Activated naive CD4-positive, alpha-beta T cell treated with anti-CD3 and anti-CD28 coated beads, Interleukin-2, amount 50 U/mL, for 24 hours (primary cell): ENCODE measurements around the gene AUTS2.

Source experiments
- H3K27ac Mint-ChIP-seq: one replicate; pipeline ENCODE4 v1.8.0; 2021; ENCODE audit warnings: mild to moderate bottlenecking, mixed read lengths
- H3K27me3 Mint-ChIP-seq: one replicate; pipeline ENCODE4 v1.8.0; 2021; ENCODE audit warnings: mixed read lengths
- H3K36me3 Mint-ChIP-seq: one replicate; pipeline ENCODE4 v1.8.0; 2021; ENCODE audit warnings: mixed read lengths
- H3K4me1 Mint-ChIP-seq: one replicate; pipeline ENCODE4 v1.8.0; 2021; ENCODE audit warnings: mixed read lengths
- H3K4me3 Mint-ChIP-seq: one replicate; pipeline ENCODE4 v1.8.0; 2021; ENCODE audit warnings: mild to moderate bottlenecking, mixed read lengths
- H3K9me3 Mint-ChIP-seq: one replicate; pipeline ENCODE4 v1.8.0; 2021; ENCODE audit warnings: mixed read lengths

Gene AUTS2

GRCh38 chr7:69753981-69754380 is 155.7 kb downstream of the AUTS2 start:
- H3K4me1 Mint-ChIP-seq, result no peaks in the 10 kb centered on the region
- H3K27ac Mint-ChIP-seq, result no peak overlapping the region
- no peaks in the 10 kb centered on the region for H3K36me3 Mint-ChIP-seq
- no peaks in the 10 kb centered on the region for H3K9me3 Mint-ChIP-seq
- H3K4me3 Mint-ChIP-seq, result no peak overlapping the region
- no peaks in the 10 kb centered on the region for H3K27me3 Mint-ChIP-seq

- Mint-ChIP-seq H3K27me3 (no peaks in the 10 kb centered on the region), H3K4me1 (no peaks in the 10 kb centered on the region), H3K9me3 (no peaks in the 10 kb centered on the region)
Observed at GRCh38 chr7:69754476-69754875, 156.2 kb downstream of the AUTS2 start.

GRCh38 chr7:69756235-69756634 is 158.0 kb downstream of the AUTS2 start:
- Mint-ChIP-seq H3K4me1 (no peaks in the 10 kb centered on the region), H3K27me3 (no peaks in the 10 kb centered on the region), H3K27ac (no peak overlapping the region), H3K36me3 (no peaks in the 10 kb centered on the region), H3K4me3 (no peak overlapping the region), H3K9me3 (no peaks in the 10 kb centered on the region)

More at GRCh38 chr7:69754476-69754875, 156.2 kb downstream of the AUTS2 start:
- Mint-ChIP-seq H3K36me3 (no peaks in the 10 kb centered on the region), H3K27ac (no peak overlapping the region), H3K4me3 (no peak overlapping the region)

- no peaks in the 10 kb centered on the region for H3K9me3 Mint-ChIP-seq
- no peak overlapping the region for H3K4me3 Mint-ChIP-seq
- H3K27ac Mint-ChIP-seq, result no peak overlapping the region
- H3K4me1 Mint-ChIP-seq, result no peaks in the 10 kb centered on the region
- H3K27me3 Mint-ChIP-seq, result no peaks in the 10 kb centered on the region
- H3K36me3 Mint-ChIP-seq, result no peaks in the 10 kb centered on the region
Observed at GRCh38 chr7:69757528-69757927, 159.3 kb downstream of the AUTS2 start.

GRCh38 chr7:69757981-69758430 is 159.7 kb downstream of the AUTS2 start:
- H3K4me1 Mint-ChIP-seq, result no peaks in the 10 kb centered on the region
- H3K27me3 Mint-ChIP-seq, result no peaks in the 10 kb centered on the region
- no peaks in the 10 kb centered on the region for H3K36me3 Mint-ChIP-seq
- H3K27ac Mint-ChIP-seq, result no peak overlapping the region
- no peak overlapping the region for H3K4me3 Mint-ChIP-seq
- no peaks in the 10 kb centered on the region for H3K9me3 Mint-ChIP-seq

- Mint-ChIP-seq H3K4me3 (no peak overlapping the region), H3K4me1 (no peaks in the 10 kb centered on the region), H3K9me3 (no peaks in the 10 kb centered on the region), H3K27me3 (no peaks in the 10 kb centered on the region), H3K36me3 (no peaks in the 10 kb centered on the region), H3K27ac (no peak overlapping the region)
Observed at GRCh38 chr7:69759373-69759772, 161.1 kb downstream of the AUTS2 start.

GRCh38 chr7:69761290-69761922 is 163.1 kb downstream of the AUTS2 start:
- Mint-ChIP-seq H3K9me3 (no peaks in the 10 kb centered on the region), H3K27me3 (no peaks in the 10 kb centered on the region), H3K27ac (no peak overlapping the region), H3K4me1 (no peaks in the 10 kb centered on the region), H3K4me3 (no peak overlapping the region), H3K36me3 (no peaks in the 10 kb centered on the region)

GRCh38 chr7:69762821-69763352 is 164.6 kb downstream of the AUTS2 start:
- no peaks in the 10 kb centered on the region for H3K4me1 Mint-ChIP-seq
- H3K27ac Mint-ChIP-seq, result no peak overlapping the region
- no peaks in the 10 kb centered on the region for H3K27me3 Mint-ChIP-seq
- no peaks in the 10 kb centered on the region for H3K36me3 Mint-ChIP-seq
- H3K4me3 Mint-ChIP-seq, result no peak overlapping the region
- no peaks in the 10 kb centered on the region for H3K9me3 Mint-ChIP-seq

GRCh38 chr7:69763513-69763912 is 165.2 kb downstream of the AUTS2 start:
- Mint-ChIP-seq H3K9me3 (no peaks in the 10 kb centered on the region), H3K36me3 (no peaks in the 10 kb centered on the region), H3K27me3 (no peaks in the 10 kb centered on the region), H3K4me3 (no peak overlapping the region), H3K27ac (no peak overlapping the region), H3K4me1 (no peaks in the 10 kb centered on the region)

GRCh38 chr7:69764147-69764546 is 165.9 kb downstream of the AUTS2 start:
- no peak overlapping the region for H3K4me3 Mint-ChIP-seq
- no peak overlapping the region for H3K27ac Mint-ChIP-seq
- no peaks in the 10 kb centered on the region for H3K36me3 Mint-ChIP-seq
- no peaks in the 10 kb centered on the region for H3K27me3 Mint-ChIP-seq
- H3K9me3 Mint-ChIP-seq, result no peaks in the 10 kb centered on the region
- no peaks in the 10 kb centered on the region for H3K4me1 Mint-ChIP-seq

- Mint-ChIP-seq H3K9me3 (no peaks in the 10 kb centered on the region), H3K36me3 (no peaks in the 10 kb centered on the region), H3K4me1 (no peaks in the 10 kb centered on the region), H3K27me3 (no peaks in the 10 kb centered on the region), H3K4me3 (no peak overlapping the region), H3K27ac (no peak overlapping the region)
Observed at GRCh38 chr7:69764681-69765080, 166.4 kb downstream of the AUTS2 start.

GRCh38 chr7:69765879-69766278 is 167.6 kb downstream of the AUTS2 start:
- no peaks in the 10 kb centered on the region for H3K4me1 Mint-ChIP-seq
- H3K36me3 Mint-ChIP-seq, result no peaks in the 10 kb centered on the region
- no peaks in the 10 kb centered on the region for H3K27me3 Mint-ChIP-seq
- no peaks in the 10 kb centered on the region for H3K9me3 Mint-ChIP-seq
- H3K4me3 Mint-ChIP-seq, result no peak overlapping the region
- H3K27ac Mint-ChIP-seq, result no peak overlapping the region

GRCh38 chr7:69768986-69769595 is 170.8 kb downstream of the AUTS2 start:
- H3K27me3 Mint-ChIP-seq, result no peaks in the 10 kb centered on the region
- no peaks in the 10 kb centered on the region for H3K9me3 Mint-ChIP-seq
- H3K4me1 Mint-ChIP-seq, result no peaks in the 10 kb centered on the region
- no peaks in the 10 kb centered on the region for H3K36me3 Mint-ChIP-seq
- H3K4me3 Mint-ChIP-seq, result no peak overlapping the region
- H3K27ac Mint-ChIP-seq, result no peak overlapping the region

- H3K4me1 Mint-ChIP-seq, result no peaks in the 10 kb centered on the region
- no peaks in the 10 kb centered on the region for H3K9me3 Mint-ChIP-seq
- no peaks in the 10 kb centered on the region for H3K27me3 Mint-ChIP-seq
- no peaks in the 10 kb centered on the region for H3K36me3 Mint-ChIP-seq
- H3K4me3 Mint-ChIP-seq, result no peak overlapping the region
- H3K27ac Mint-ChIP-seq, result no peak overlapping the region
Observed at GRCh38 chr7:69769826-69770225, 171.6 kb downstream of the AUTS2 start.

- Mint-ChIP-seq H3K27ac (no peak overlapping the region), H3K4me1 (no peaks in the 10 kb centered on the region), H3K9me3 (no peaks in the 10 kb centered on the region), H3K4me3 (no peak overlapping the region), H3K27me3 (no peaks in the 10 kb centered on the region), H3K36me3 (no peaks in the 10 kb centered on the region)
Observed at GRCh38 chr7:69770613-69771012, 172.3 kb downstream of the AUTS2 start.

GRCh38 chr7:69772718-69773436 is 174.6 kb downstream of the AUTS2 start:
- H3K36me3 Mint-ChIP-seq, result no peaks in the 10 kb centered on the region
- no peaks in the 10 kb centered on the region for H3K27me3 Mint-ChIP-seq
- no peak overlapping the region for H3K27ac Mint-ChIP-seq
- no peaks in the 10 kb centered on the region for H3K9me3 Mint-ChIP-seq
- no peaks in the 10 kb centered on the region for H3K4me1 Mint-ChIP-seq
- no peak overlapping the region for H3K4me3 Mint-ChIP-seq
